Neutrophil (primary cell): ENCODE results near the gene CACTIN.

ENCODE experiments used
- H3K27ac ChIP-seq: fragments of 200-600 bp; sonication (generic); 2 replicates; pipeline ENCODE4 v1.5.1; 2016; ENCODE audit warnings: mild to moderate bottlenecking, moderate library complexity
- H3K27me3 ChIP-seq: fragments of 200-600 bp; sonication (generic); 2 replicates; pipeline ENCODE4 v1.6.0; 2016; ENCODE audit warnings: mild to moderate bottlenecking
- H3K36me3 ChIP-seq: fragments of 200-600 bp; sonication (generic); 2 replicates; pipeline ENCODE4 v1.5.1; 2017
- H3K4me1 ChIP-seq, 2 experiments: fragments of 200-600 bp in 1 of 2; sonication (generic) in 1 of 2; 1 replicate in 1 of 2; 2 replicates in 1 of 2; pipeline versions ENCODE4 v1.5.1 to v1.6.1; 2013 to 2016; ENCODE audit warnings: low read depth in 1 of 2, low read length in 1 of 2, mild to moderate bottlenecking in 1 of 2, moderate library complexity in 1 of 2; ENCODE audit not compliant: control insufficient read depth in 1 of 2, insufficient read depth in 1 of 2
- H3K4me3 ChIP-seq, 2 experiments: fragments of 200-600 bp in 1 of 2; sonication (generic) in 1 of 2; 1 replicate in 1 of 2; 2 replicates in 1 of 2; pipeline ENCODE4 v1.5.1; 2013 to 2016; ENCODE audit warnings: low read depth in 1 of 2, low read length in 1 of 2, mild to moderate bottlenecking in 1 of 2, moderate library complexity in 1 of 2
- H3K9me3 ChIP-seq: fragments of 200-600 bp; sonication (generic); 2 replicates; pipeline ENCODE4 v1.5.1; 2016
- TF ChIP-seq, protein P1 (sequence below): fragments of 200-600 bp; sonication (generic); IDR thresholded peaks from 2 replicates; pipeline ENCODE4 v1.5.1; 2016; ENCODE audit warnings: antibody characterized with exemption

CACTIN gene

DNA sequence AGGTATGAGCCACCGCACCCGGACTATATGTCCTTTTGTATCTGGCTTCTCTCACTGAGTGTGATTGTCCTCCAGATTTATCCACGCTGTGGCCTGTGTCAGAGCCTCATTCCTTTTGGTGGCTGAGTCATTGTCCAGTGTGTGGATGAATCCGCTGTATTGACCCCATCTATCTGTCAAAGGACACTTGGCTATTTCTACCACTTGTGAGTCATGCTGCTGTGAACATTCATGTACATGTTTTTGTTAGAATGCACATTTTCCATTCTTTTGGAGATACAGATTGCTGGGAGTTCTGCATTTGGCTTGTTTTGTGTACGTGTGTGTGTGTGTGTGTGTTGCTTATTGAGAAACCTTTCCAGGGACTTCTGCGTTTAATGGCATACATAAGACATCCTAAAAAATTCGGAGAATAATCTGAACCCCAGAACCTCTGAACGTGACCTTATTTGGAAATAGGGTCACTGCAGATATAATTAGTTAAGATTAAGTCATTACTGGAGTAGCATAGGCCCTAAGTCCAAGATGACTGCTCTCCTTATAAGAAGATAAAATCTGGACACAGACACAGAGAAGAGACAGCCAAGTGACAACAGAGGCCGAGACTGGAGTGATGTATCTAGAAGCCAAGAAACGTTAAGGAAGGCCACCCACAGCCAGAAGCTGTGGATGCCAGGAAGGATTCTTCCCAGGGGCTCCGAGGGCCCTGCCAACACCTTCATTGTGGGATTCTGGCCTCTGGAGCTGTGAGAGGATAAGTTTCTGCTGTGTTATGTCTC, 46.2 kb downstream of the CACTIN start:
- no peak overlapping the region for H3K27ac ChIP-seq
- H3K4me3 ChIP-seq, result no peak overlapping the region
- TF ChIP-seq, protein P1, sequence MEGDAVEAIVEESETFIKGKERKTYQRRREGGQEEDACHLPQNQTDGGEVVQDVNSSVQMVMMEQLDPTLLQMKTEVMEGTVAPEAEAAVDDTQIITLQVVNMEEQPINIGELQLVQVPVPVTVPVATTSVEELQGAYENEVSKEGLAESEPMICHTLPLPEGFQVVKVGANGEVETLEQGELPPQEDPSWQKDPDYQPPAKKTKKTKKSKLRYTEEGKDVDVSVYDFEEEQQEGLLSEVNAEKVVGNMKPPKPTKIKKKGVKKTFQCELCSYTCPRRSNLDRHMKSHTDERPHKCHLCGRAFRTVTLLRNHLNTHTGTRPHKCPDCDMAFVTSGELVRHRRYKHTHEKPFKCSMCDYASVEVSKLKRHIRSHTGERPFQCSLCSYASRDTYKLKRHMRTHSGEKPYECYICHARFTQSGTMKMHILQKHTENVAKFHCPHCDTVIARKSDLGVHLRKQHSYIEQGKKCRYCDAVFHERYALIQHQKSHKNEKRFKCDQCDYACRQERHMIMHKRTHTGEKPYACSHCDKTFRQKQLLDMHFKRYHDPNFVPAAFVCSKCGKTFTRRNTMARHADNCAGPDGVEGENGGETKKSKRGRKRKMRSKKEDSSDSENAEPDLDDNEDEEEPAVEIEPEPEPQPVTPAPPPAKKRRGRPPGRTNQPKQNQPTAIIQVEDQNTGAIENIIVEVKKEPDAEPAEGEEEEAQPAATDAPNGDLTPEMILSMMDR, result no peak
- H3K27me3 ChIP-seq, result peaks cover 23% of the 10 kb centered on the region
- peaks cover 6% of the 10 kb centered on the region in 2 experiments for H3K4me1 ChIP-seq
- peaks cover 5% of the 10 kb centered on the region for H3K36me3 ChIP-seq
- no peaks in the 10 kb centered on the region for H3K9me3 ChIP-seq

DNA sequence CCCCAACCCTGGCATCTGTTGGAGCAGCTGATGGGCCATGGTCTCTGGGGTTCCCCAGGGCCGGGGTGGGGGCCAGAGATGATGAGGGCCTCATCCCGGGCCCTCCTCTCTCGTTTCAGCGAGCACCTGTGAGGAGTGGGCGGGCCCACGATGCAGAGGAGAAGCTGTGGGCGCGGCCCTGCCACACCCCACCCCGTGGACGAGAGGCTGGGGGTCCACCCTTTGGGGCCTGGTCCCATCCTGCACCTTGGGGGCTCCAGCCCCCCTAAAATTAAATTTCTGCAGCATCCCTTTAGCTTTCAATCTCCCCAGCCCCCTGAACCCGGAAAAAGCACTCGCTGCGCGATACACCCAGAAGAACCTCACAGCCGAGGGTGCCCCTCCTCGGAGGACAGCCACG, 48.2 kb downstream of the CACTIN start:
- H3K4me1 ChIP-seq, result peaks cover 13 to 14% of the 10 kb centered on the region in 2 experiments
- no peak overlapping the region for H3K27ac ChIP-seq
- no peaks in the 10 kb centered on the region for H3K9me3 ChIP-seq
- no peak overlapping the region for H3K4me3 ChIP-seq
- TF ChIP-seq, protein P1, result no peak
- H3K27me3 ChIP-seq, result peaks cover 3% of the 10 kb centered on the region
- H3K36me3 ChIP-seq, result peaks cover 5% of the 10 kb centered on the region

DNA sequence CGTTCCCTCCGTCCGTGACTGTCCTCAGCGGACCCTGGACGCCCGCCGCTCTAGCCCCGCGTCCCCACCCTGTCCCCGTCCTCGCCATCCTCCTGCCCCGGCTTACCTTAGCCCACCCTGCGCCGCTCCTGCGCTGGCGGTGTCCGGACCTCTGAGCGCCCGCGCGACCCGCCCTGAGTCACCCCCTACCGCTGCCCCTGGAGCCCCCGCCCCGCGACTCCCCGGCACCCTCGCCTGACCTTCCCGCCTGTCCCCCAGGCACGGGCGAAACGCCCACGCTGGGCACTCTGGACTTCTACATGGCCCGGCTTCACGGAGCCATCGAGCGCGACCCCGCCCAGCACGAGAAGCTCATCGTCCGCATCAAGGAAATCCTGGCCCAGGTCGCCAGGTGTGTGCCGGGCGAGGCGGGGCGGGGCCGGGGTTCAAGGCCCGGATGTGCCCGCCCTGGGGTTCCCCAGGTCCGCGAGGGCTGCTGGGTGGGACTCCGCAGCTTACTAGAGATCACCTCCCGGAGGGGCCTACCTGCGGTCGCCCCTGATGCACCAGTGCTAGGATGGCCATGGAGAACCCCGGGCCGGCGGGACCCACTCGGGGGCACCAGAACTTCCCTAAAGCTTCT, 48.8 kb downstream of the CACTIN start:
- Histone ChIP-seq H3K4me3 (no peak overlapping the region), H3K36me3 (peaks cover 5% of the 10 kb centered on the region), H3K9me3 (no peaks in the 10 kb centered on the region), H3K27ac (no peak overlapping the region), H3K27me3 (no peaks in the 10 kb centered on the region), H3K4me1 (peaks cover 16 to 19% of the 10 kb centered on the region in 2 experiments)
- TF ChIP-seq, protein P1, result no peak

DNA sequence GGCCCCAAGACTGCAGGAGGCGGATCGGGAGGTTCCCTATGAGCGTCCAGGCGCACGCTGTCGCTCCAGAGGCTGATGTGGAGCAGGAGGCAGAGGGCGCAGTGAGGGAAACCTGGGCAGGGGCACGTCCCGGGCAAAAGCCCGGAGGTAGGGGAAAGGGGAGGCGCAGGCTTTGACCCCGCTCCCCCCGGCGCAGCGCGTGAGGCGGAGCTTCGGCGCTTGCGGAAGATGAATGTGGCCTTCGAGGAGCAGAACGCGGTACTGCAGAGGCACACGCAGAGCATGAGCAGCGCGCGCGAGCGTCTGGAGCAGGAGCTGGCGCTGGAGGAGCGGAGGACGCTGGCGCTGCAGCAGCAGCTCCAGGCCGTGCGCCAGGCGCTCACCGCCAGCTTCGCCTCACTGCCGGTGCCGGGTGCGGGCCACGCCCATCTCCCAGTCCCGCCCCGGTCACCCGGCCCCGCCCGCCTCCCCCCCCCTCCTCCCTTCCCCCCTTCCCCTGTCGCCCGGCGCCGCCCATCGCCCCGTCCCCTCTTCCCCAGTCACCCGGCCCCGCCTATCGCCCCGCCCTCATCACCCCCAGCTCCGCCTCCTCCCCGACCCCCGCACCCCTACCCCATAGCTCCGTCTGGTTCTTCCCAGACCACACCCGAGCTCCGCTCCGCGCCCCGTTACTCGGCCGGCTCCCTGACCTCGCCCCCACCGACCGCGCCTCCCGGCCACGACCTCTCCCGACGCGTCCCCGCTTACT, 49.7 kb downstream of the CACTIN start:
- peaks cover 5% of the 10 kb centered on the region for H3K36me3 ChIP-seq
- H3K4me3 ChIP-seq, result peak overlapping the region; percentile 39 to 56
- peaks cover 21 to 25% of the 10 kb centered on the region in 2 experiments for H3K4me1 ChIP-seq

DNA sequence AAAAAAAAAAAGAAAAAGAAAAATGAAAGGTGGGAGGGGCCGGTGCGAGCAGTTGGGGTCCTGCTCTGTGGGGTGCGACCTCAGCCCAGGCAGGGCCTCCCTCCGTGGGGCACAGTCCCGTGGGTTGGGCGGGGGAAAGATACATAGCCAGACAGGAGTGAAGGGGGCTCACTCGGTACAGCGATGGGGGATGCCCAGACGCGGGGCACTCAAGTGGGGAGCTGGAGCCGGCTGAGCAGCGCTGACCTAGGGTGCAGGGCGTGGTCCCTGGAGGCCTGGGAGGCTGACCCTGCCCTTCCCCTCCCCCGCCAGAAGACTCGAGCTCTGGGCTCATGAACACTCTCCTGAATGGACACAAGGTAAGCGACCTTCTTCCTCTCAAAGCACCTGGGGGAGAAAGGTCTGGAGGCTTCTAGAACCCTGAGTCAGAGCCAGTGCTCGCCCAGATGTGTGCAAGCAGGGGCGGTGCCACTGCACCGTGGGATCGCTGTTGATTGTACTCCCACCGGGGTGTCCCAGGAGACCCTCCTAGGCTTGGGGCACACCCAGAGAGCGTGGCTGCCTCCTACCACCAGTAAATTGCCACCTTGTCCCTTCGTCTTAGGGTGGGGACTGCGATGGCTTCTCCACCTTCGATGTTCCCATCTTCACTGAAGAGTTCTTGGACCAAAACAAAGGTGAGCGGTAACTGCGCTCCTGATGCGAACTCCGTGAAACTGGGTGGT, 50.5 kb downstream of the CACTIN start:
- Histone ChIP-seq H3K27me3 (no peaks in the 10 kb centered on the region), H3K27ac (no peak overlapping the region), H3K4me1 (peaks cover 22 to 28% of the 10 kb centered on the region in 2 experiments), H3K4me3 (peak overlapping the region; percentile 39 to 56), H3K9me3 (no peaks in the 10 kb centered on the region), H3K36me3 (peaks cover 5% of the 10 kb centered on the region)
- TF ChIP-seq, protein P1, result no peak

More for the DNA sequence above, 49.7 kb downstream of the CACTIN start:
- H3K9me3 ChIP-seq, result no peaks in the 10 kb centered on the region
- H3K27ac ChIP-seq, result no peak overlapping the region
- H3K27me3 ChIP-seq, result no peaks in the 10 kb centered on the region
- TF ChIP-seq, protein P1, result no peak
